NCI-H526 treated with DMSO at 0.1 percent for 48 hours (cell line): ENCODE measurements around the gene IGSF23.
"Not testable (repeated sequence)": the region's sequence is repeated elsewhere in the genome, so short reads cannot be mapped to it uniquely, and the experiment has no call there.

Experiments used
- DNase-seq: peaks from one replicate; lab custom pipeline; 2025; lab: John Stamatoyannopoulos, UW

IGSF23 gene

GRCh38 chr19:44611812-44612295, 1.5 kb upstream of the IGSF23 start:
- no peak for DNase-seq

- no peak for DNase-seq
These were observed 950 bp downstream of the IGSF23 start for GRCh38 chr19:44614313-44614712.

GRCh38 chr19:44615863-44616247, 2.5 kb downstream of the IGSF23 start:
- no peak for DNase-seq

- DNase-seq, result no peak
These were observed 3.9 kb downstream of the IGSF23 start for GRCh38 chr19:44617110-44617880.

- no peak for DNase-seq
These were observed 5.4 kb downstream of the IGSF23 start for GRCh38 chr19:44618640-44619357.

- no peak for DNase-seq
These were observed 7.3 kb downstream of the IGSF23 start for GRCh38 chr19:44620667-44621066.

- no peak for DNase-seq
These were observed 8.0 kb downstream of the IGSF23 start for GRCh38 chr19:44621367-44621766.

GRCh38 chr19:44623080-44623479, 9.7 kb downstream of the IGSF23 start:
- DNase-seq, result no peak

- DNase-seq, result no peak
These were observed 10.3 kb downstream of the IGSF23 start for GRCh38 chr19:44623626-44624025.

GRCh38 chr19:44624840-44625354, 11.5 kb downstream of the IGSF23 start:
- no peak for DNase-seq

- DNase-seq, result not testable (repeated sequence)
These were observed 12.3 kb downstream of the IGSF23 start for GRCh38 chr19:44625637-44626036.

GRCh38 chr19:44626048-44626624, 12.8 kb downstream of the IGSF23 start:
- DNase-seq, result no peak

- DNase-seq, result no peak
These were observed 14.3 kb downstream of the IGSF23 start for GRCh38 chr19:44627631-44628030.

GRCh38 chr19:44628793-44629192, 15.4 kb downstream of the IGSF23 start:
- DNase-seq, result no peak

GRCh38 chr19:44631611-44632010, 18.2 kb downstream of the IGSF23 start:
- DNase-seq, result not testable (repeated sequence)

GRCh38 chr19:44634058-44634457, 20.7 kb downstream of the IGSF23 start:
- not testable (repeated sequence) for DNase-seq

GRCh38 chr19:44634785-44635184, 21.4 kb downstream of the IGSF23 start:
- DNase-seq, result no peak

GRCh38 chr19:44635581-44636438, 22.4 kb downstream of the IGSF23 start:
- no peak for DNase-seq

GRCh38 chr19:44636439-44637389, 23.4 kb downstream of the IGSF23 start:
- DNase-seq, result no peak

- DNase-seq, result no peak
These were observed 24.0 kb downstream of the IGSF23 start for GRCh38 chr19:44637390-44637764.

- DNase-seq, result no peak
These were observed 27.2 kb downstream of the IGSF23 start for GRCh38 chr19:44640518-44640917.
